Renal cortex interstitium (tissue), 11 donors: ENCODE data around the gene MDFIC. TPM values are rescaled to one million over a fixed set of nuclear protein-coding genes. Genes with fewer than 3 reads are reported as not detected.

Experiments
- DNase-seq, 11 donors: peaks; one replicate each; pipeline ENCODE4 v3.0.0-alpha.2; 2013; ENCODE audit warnings: low read depth in 9 of 11, low spot score in 4 of 11; ENCODE audit errors: extremely low read depth in 1 of 11
- polyA plus RNA-seq, 3 donors: library from polyadenylated mRNA; unstranded; fragments of 120-200 nt; gene quantifications; one replicate each; pipeline ENCODE4 v1.2.1, GENCODE V29; 2013; ENCODE audit not compliant: insufficient read length in 3 of 3

MDFIC gene
- polyA plus RNA-seq, 3 donors, result 29.1 to 35.0 (median 29.6) TPM

- no peak for DNase-seq
These were observed 2.3 kb upstream of the MDFIC start for GRCh38 chr7:114919587-114919986.

GRCh38 chr7:114921631-114922025 lies 266 bp upstream of the MDFIC start:
- DNase-seq, result peak in 7 of 11 donors; percentile 6 to 33 (median 17)

GRCh38 chr7:114922652-114923402 lies 933 bp downstream of the MDFIC start:
- peak in 10 of 11 donors; percentile 30 to 56 (median 44) for DNase-seq

GRCh38 chr7:114923403-114923713 lies 1.5 kb downstream of the MDFIC start:
- peak in 1 of 11 donors; percentile 6 for DNase-seq

- no peak for DNase-seq
These were observed 2.3 kb downstream of the MDFIC start for GRCh38 chr7:114924038-114924712.

- no peak for DNase-seq
These were observed 3.5 kb downstream of the MDFIC start for GRCh38 chr7:114925434-114925833.

GRCh38 chr7:114928060-114928459 lies 6.2 kb downstream of the MDFIC start:
- DNase-seq, result no peak

- DNase-seq, result no peak
These were observed 7.7 kb downstream of the MDFIC start for GRCh38 chr7:114929570-114929969.

- DNase-seq, result peak in 1 of 11 donors; percentile 4
These were observed 8.3 kb downstream of the MDFIC start for GRCh38 chr7:114930107-114930661.

GRCh38 chr7:114930829-114931655 lies 9.1 kb downstream of the MDFIC start:
- DNase-seq, result no peak

GRCh38 chr7:114931656-114932011 lies 9.7 kb downstream of the MDFIC start:
- no peak for DNase-seq

- DNase-seq, result no peak
These were observed 11.1 kb downstream of the MDFIC start for GRCh38 chr7:114932991-114933390.

- DNase-seq, result no peak
These were observed 11.8 kb downstream of the MDFIC start for GRCh38 chr7:114933658-114934057.

- no peak for DNase-seq
These were observed 12.2 kb downstream of the MDFIC start for GRCh38 chr7:114934086-114934485.

GRCh38 chr7:114934713-114935112 lies 12.8 kb downstream of the MDFIC start:
- DNase-seq, result no peak

- DNase-seq, result no peak
These were observed 14.6 kb downstream of the MDFIC start for GRCh38 chr7:114936471-114936870.

- DNase-seq, result no peak
These were observed 15.6 kb downstream of the MDFIC start for GRCh38 chr7:114937446-114937845.

- DNase-seq, result no peak
These were observed 16.9 kb downstream of the MDFIC start for GRCh38 chr7:114938785-114939184.

GRCh38 chr7:114939484-114940097 lies 17.7 kb downstream of the MDFIC start:
- no peak for DNase-seq
